Upper lobe of left lung (tissue), 6 donors: Measurements from ENCODE around the gene ROBO1. TPM values are rescaled to one million over a fixed set of nuclear protein-coding genes. Genes with fewer than 3 reads are reported as not detected.

Experiments
- ATAC-seq, 2 donors: fragments of 200-7000 bp; cut with Tn5 transposase; one replicate each; pipeline ENCODE4 v1.9.1; 2022; ENCODE audit warnings: mild to moderate bottlenecking in 2 of 2, moderate library complexity in 2 of 2; ENCODE audit not compliant: low FRiP score in 2 of 2
- DNase-seq, 2 donors: peaks; one replicate each; pipeline ENCODE4 v3.0.0-alpha.2; 2019 to 2020
- H3K27ac ChIP-seq, 4 donors: fragments of 200-600 bp; sonication (generic); one replicate each; pipeline ENCODE4 v1.5.1; 2016 to 2019
- H3K27me3 ChIP-seq, 4 donors: fragments of 200-600 bp; sonication (generic); one replicate each; pipeline ENCODE4 v1.5.1; 2017 to 2019
- H3K36me3 ChIP-seq, 4 donors: fragments of 200-600 bp; sonication (generic); one replicate each; pipeline ENCODE4 v1.5.1; 2016 to 2019
- H3K4me1 ChIP-seq, 4 donors: fragments of 200-600 bp; sonication (generic); one replicate each; pipeline ENCODE4 v1.5.1; 2018 to 2019
- H3K4me3 ChIP-seq, 4 donors: fragments of 200-600 bp; sonication (generic); one replicate each; pipeline ENCODE4 v1.5.1; 2017 to 2019; ENCODE audit warnings: mild to moderate bottlenecking in 2 of 4, moderate library complexity in 1 of 4
- H3K9me3 ChIP-seq, 4 donors: fragments of 200-600 bp; sonication (generic); one replicate each; pipeline ENCODE4 v1.5.1; 2018 to 2019
- EP300 ChIP-seq, 4 donors: sonication (generic); formaldehyde crosslinking; IDR thresholded peaks; one replicate each; pipeline ENCODE4 v1.5.1; 2017; ENCODE audit warnings: antibody characterized with exemption in 4 of 4, control low read depth in 2 of 4
- POLR2A ChIP-seq, 4 donors: fragments of 450-650 bp; IDR thresholded peaks; one replicate each; pipeline ENCODE4 v1.5.1; 2016 to 2017; ENCODE audit warnings: antibody characterized with exemption in 4 of 4, mild to moderate bottlenecking in 2 of 4
- POLR2AphosphoS5 ChIP-seq, 2 donors: sonication (generic); formaldehyde crosslinking; IDR thresholded peaks; one replicate each; pipeline ENCODE4 v1.5.1; 2017; ENCODE audit warnings: antibody characterized with exemption in 2 of 2
- WGBS, 2 donors: methylation state at CpG; one replicate each; pipeline ENCODE4 v1.1.5; 2017 to 2018; 5-methylcytosine and 5-hydroxymethylcytosine counted together
- total RNA-seq, 6 donors: library from RNA; depleted of rRNA in 4 of 6; stranded (reverse); fragments of >200 nt in 4 of 6; gene quantifications; one replicate each; pipeline versions ENCODE4 v1.1.0 to v1.2.1, GENCODE V29; 2016 to 2021
- TF ChIP-seq, protein P1 (sequence below), 6 experiments: fragments of 450-650 bp in 4 of 6; fragments of 200-600 bp in 2 of 6; sonication (generic) in 2 of 6; IDR thresholded peaks; one replicate each; pipeline ENCODE4 v1.5.1; 2016 to 2019; ENCODE audit warnings: antibody characterized with exemption in 6 of 6
- donor health status: DM: no; HTN: no; CAD: no; lungs with moderate emphysema.
- donor health status: DM: no; HTN: yes; CAD: no; lungs with severe emphysema.

Gene ROBO1
- total RNA-seq, 6 donors from 2014 or later: 10.5 to 29.0 (median 18.0) TPM

- no peak for TF ChIP-seq POLR2AphosphoS5 (IDR thresholded peaks at IDR 0.05)
- TF ChIP-seq, protein P1, sequence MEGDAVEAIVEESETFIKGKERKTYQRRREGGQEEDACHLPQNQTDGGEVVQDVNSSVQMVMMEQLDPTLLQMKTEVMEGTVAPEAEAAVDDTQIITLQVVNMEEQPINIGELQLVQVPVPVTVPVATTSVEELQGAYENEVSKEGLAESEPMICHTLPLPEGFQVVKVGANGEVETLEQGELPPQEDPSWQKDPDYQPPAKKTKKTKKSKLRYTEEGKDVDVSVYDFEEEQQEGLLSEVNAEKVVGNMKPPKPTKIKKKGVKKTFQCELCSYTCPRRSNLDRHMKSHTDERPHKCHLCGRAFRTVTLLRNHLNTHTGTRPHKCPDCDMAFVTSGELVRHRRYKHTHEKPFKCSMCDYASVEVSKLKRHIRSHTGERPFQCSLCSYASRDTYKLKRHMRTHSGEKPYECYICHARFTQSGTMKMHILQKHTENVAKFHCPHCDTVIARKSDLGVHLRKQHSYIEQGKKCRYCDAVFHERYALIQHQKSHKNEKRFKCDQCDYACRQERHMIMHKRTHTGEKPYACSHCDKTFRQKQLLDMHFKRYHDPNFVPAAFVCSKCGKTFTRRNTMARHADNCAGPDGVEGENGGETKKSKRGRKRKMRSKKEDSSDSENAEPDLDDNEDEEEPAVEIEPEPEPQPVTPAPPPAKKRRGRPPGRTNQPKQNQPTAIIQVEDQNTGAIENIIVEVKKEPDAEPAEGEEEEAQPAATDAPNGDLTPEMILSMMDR (IDR thresholded peaks at IDR 0.05): no peak
- no peak for TF ChIP-seq EP300 (IDR thresholded peaks at IDR 0.05)
- no peak for TF ChIP-seq POLR2A (IDR thresholded peaks at IDR 0.05)
- no peak overlapping the region for H3K4me3 ChIP-seq
- no peaks in the 10 kb centered on the region for H3K9me3 ChIP-seq
- DNase-seq: no peak
- ATAC-seq: no peak
- no peak overlapping the region for H3K27ac ChIP-seq
- H3K27me3 ChIP-seq: no peaks in the 10 kb centered on the region
- H3K36me3 ChIP-seq: no peaks in the 10 kb centered on the region
- H3K4me1 ChIP-seq: no peaks in the 10 kb centered on the region
- WGBS, 2 donors: 87 to 98% methylated on average over 2 of the region's 2 CpGs
These were observed 1099.5 kb downstream of the ROBO1 start for GRCh38 chr3:78668302-78668701.

- no peaks in the 10 kb centered on the region for H3K9me3 ChIP-seq
- no peak overlapping the region for H3K27ac ChIP-seq
- no peaks in the 10 kb centered on the region for H3K36me3 ChIP-seq
- DNase-seq (no peak), ATAC-seq (no peak)
- no peaks in the 10 kb centered on the region for H3K27me3 ChIP-seq
- 59 to 72% methylated on average over 1 of the region's 1 CpG for WGBS, 2 donors
- no peaks in the 10 kb centered on the region for H3K4me1 ChIP-seq
- H3K4me3 ChIP-seq: no peak overlapping the region
- TF ChIP-seq POLR2A (IDR thresholded peaks at IDR 0.05) (no peak), EP300 (IDR thresholded peaks at IDR 0.05) (no peak), POLR2AphosphoS5 (IDR thresholded peaks at IDR 0.05) (no peak)
- TF ChIP-seq, protein P1 (IDR thresholded peaks at IDR 0.05): no peak
These were observed 1101.4 kb downstream of the ROBO1 start for GRCh38 chr3:78666470-78666800.

- Histone ChIP-seq H3K27ac (no peak overlapping the region), H3K36me3 (no peaks in the 10 kb centered on the region), H3K27me3 (no peaks in the 10 kb centered on the region), H3K9me3 (no peaks in the 10 kb centered on the region), H3K4me3 (no peak overlapping the region), H3K4me1 (no peaks in the 10 kb centered on the region)
- no peak for TF ChIP-seq EP300 (IDR thresholded peaks at IDR 0.05)
- no peak for TF ChIP-seq POLR2A (IDR thresholded peaks at IDR 0.05)
- TF ChIP-seq, protein P1 (IDR thresholded peaks at IDR 0.05): no peak
- 83 to 91% methylated on average over 9 to 11 of the region's 11 CpGs for WGBS, 2 donors
- ATAC-seq (no peak), DNase-seq (no peak)
These were observed 1101.9 kb downstream of the ROBO1 start for GRCh38 chr3:78665776-78666469.

GRCh38 chr3:78665101-78665500 lies 1102.7 kb downstream of the ROBO1 start:
- H3K27ac ChIP-seq: no peak overlapping the region
- no peak for DNase-seq
- H3K9me3 ChIP-seq: no peaks in the 10 kb centered on the region
- 86 to 91% methylated on average over 6 of the region's 6 CpGs for WGBS, 2 donors
- H3K4me1 ChIP-seq: no peaks in the 10 kb centered on the region
- no peaks in the 10 kb centered on the region for H3K36me3 ChIP-seq
- no peak for ATAC-seq
- no peak overlapping the region for H3K4me3 ChIP-seq
- TF ChIP-seq POLR2AphosphoS5 (IDR thresholded peaks at IDR 0.05) (no peak), POLR2A (IDR thresholded peaks at IDR 0.05) (no peak), EP300 (IDR thresholded peaks at IDR 0.05) (no peak)
- TF ChIP-seq, protein P1 (IDR thresholded peaks at IDR 0.05): no peak
- H3K27me3 ChIP-seq: no peaks in the 10 kb centered on the region

GRCh38 chr3:78660957-78661356 lies 1106.8 kb downstream of the ROBO1 start:
- no peak for DNase-seq
- ATAC-seq: peak in 1 of 2 donors; percentile 75
- H3K27me3 ChIP-seq: no peaks in the 10 kb centered on the region
- WGBS, 2 donors: 69 to 73% methylated on average over 6 of the region's 6 CpGs
- TF ChIP-seq POLR2A (IDR thresholded peaks at IDR 0.05) (no peak), EP300 (IDR thresholded peaks at IDR 0.05) (no peak), POLR2AphosphoS5 (IDR thresholded peaks at IDR 0.05) (no peak)
- TF ChIP-seq, protein P1 (IDR thresholded peaks at IDR 0.05): no peak
- no peaks in the 10 kb centered on the region for H3K9me3 ChIP-seq
- no peak overlapping the region for H3K27ac ChIP-seq
- no peaks in the 10 kb centered on the region for H3K4me1 ChIP-seq
- no peak overlapping the region for H3K4me3 ChIP-seq
- no peaks in the 10 kb centered on the region for H3K36me3 ChIP-seq
